Ishikawa (cell line): ENCODE data around the gene ARX.

Experiments used
- EP300 ChIP-seq: IDR thresholded peaks from 2 replicates; pipeline ENCODE4 v1.6.1; 2012; ENCODE audit warnings: borderline replicate concordance
- FOXM1 ChIP-seq: IDR thresholded peaks from 2 replicates; pipeline ENCODE4 v1.6.1; 2012; ENCODE audit warnings: low read depth, borderline replicate concordance
- REST ChIP-seq: IDR thresholded peaks from 2 replicates; pipeline ENCODE4 v1.6.1; 2012; ENCODE audit warnings: low read depth, mild to moderate bottlenecking
- TF ChIP-seq, protein P1 (sequence below): IDR thresholded peaks from 2 replicates; pipeline ENCODE4 v1.6.1; 2012
- TF ChIP-seq, protein P2 (sequence below): IDR thresholded peaks from 2 replicates; pipeline ENCODE4 v1.6.1; 2012

DNA sequence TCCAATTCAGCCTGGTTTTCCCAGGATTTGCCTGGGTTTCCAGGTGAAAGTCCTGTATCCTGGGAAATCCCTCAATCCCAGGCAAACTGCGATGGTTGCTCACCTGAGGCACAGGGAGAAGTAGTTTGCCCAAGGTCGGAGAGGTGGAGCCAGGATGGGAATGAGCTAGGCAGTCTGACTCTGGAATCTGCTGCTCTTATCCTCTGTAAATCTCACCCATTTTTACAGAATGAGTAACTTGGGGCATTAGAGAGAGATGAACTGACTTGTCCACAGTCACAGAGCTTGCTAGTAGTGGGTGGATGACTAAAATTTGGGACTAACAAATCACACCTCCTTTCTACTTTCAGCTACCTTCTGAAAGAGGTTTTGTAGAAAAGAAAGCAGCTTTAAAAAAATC, 9.8 kb upstream of the ARX start:
- TF ChIP-seq REST (no peak), EP300 (no peak), FOXM1 (no peak)
- TF ChIP-seq, protein P1, sequence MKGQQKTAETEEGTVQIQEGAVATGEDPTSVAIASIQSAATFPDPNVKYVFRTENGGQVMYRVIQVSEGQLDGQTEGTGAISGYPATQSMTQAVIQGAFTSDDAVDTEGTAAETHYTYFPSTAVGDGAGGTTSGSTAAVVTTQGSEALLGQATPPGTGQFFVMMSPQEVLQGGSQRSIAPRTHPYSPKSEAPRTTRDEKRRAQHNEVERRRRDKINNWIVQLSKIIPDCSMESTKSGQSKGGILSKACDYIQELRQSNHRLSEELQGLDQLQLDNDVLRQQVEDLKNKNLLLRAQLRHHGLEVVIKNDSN: no peak
- TF ChIP-seq, protein P2, sequence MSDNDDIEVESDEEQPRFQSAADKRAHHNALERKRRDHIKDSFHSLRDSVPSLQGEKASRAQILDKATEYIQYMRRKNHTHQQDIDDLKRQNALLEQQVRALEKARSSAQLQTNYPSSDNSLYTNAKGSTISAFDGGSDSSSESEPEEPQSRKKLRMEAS: no peak
